ENCODE results near the gene HMX1. TPM values are rescaled to one million over a fixed set of nuclear protein-coding genes. Genes with fewer than 3 reads are reported as not detected.

Gene HMX1
- total RNA-seq, 2 experiments from 2014 or later: not detected

- TF ChIP-seq CTCF (conservative IDR thresholded peaks at IDR 0.05; ENCODE audit: low read length) (no peak), EZH2phosphoT487 (IDR thresholded peaks at IDR 0.05; ENCODE audit: borderline replicate concordance, low read depth, low read length) (no peak)
- CTCF ChIA-PET (ENCODE audit: unreplicated experiment): no interaction called here
- no peak overlapping the region for H3K4me3 ChIP-seq (ENCODE audit: low read depth, low read length, poor library complexity, severe bottlenecking)
- no peaks in the 10 kb centered on the region for H3K9me2 ChIP-seq (ENCODE audit: insufficient read depth, low read length)
- no peaks in the 10 kb centered on the region for H3K36me3 ChIP-seq (ENCODE audit: insufficient read depth, low read length)
- no peaks in the 10 kb centered on the region for H3K79me2 ChIP-seq (ENCODE audit: insufficient read depth, low read depth, low read length)
- DNase-seq (ENCODE audit: low spot score): no peak
- H3K27ac ChIP-seq (ENCODE audit: low read depth, low read length, poor library complexity, severe bottlenecking): no peak overlapping the region
- no peaks in the 10 kb centered on the region for H3K4me1 ChIP-seq (ENCODE audit: insufficient read depth, low read length, poor library complexity, severe bottlenecking)
- no peaks in the 10 kb centered on the region for H3K9me3 ChIP-seq (ENCODE audit: low read length)
- H3K4me2 ChIP-seq (ENCODE audit: low read length): no peak overlapping the region
- no peak overlapping the region for H2AFZ ChIP-seq (ENCODE audit: low read length)
- no peaks in the 10 kb centered on the region for H4K20me1 ChIP-seq (ENCODE audit: insufficient read depth, low read length)
- intact Hi-C loops (cut with micrococcal nuclease; ENCODE audit: unreplicated experiment): loop anchor here (10.0 kb wide), 1 partner anchor 239 kb away; no protein-coding TSS in a partner anchor
- POLR2A ChIA-PET: no interaction called here
- no TSS peak for BruUV-seq (replicated peaks)
Measured at GRCh38 chr4:8913858-8914460, 42.3 kb upstream of the HMX1 start.

DNA sequence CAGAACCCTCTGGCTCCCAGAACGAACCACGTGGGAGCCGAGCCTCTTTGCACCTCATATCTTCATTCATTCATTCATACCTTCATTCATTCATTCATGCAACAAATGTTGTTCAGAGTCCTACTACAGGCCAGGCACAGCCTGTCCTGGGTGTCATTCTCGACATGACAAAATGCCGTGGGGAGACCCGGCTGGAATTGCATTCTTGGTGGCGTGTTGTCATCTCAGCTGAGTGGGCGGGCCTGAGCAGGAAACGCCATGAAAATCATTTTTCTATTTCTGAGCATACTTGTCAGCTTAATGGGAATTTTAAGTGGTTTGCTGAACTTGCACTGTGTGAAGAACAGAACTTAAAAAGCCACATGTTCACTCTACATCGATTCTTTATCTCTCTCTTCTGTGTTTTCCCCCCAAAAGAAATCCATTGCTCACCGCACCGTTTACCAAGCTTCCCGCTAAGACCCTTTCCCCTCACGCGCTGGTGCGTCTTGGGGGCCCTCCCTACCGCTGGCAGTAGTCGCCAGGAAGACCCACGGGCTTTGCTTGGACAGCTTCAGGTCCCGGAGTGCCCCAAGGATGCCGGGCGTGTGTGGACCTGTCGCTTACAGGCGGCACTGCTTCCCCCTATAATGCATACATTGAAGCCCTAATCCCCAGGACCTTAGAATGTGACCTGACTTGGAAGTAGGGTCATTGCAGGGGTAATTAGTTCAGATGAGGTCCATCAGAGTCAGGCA, 41.6 kb upstream of the HMX1 start:
- no peak for TF ChIP-seq EZH2phosphoT487 (IDR thresholded peaks at IDR 0.05; ENCODE audit: borderline replicate concordance, low read depth, low read length)
- TF ChIP-seq CTCF (conservative IDR thresholded peaks at IDR 0.05; ENCODE audit: low read length): no peak
- no TSS peak for BruUV-seq (replicated peaks)
- no peak overlapping the region for H3K27ac ChIP-seq (ENCODE audit: low read depth, low read length, poor library complexity, severe bottlenecking)
- H4K20me1 ChIP-seq (ENCODE audit: insufficient read depth, low read length): no peaks in the 10 kb centered on the region
- DNase-seq (ENCODE audit: low spot score): no peak
- no peaks in the 10 kb centered on the region for H3K9me2 ChIP-seq (ENCODE audit: insufficient read depth, low read length)
- no peaks in the 10 kb centered on the region for H3K4me1 ChIP-seq (ENCODE audit: insufficient read depth, low read length, poor library complexity, severe bottlenecking)
- H3K79me2 ChIP-seq (ENCODE audit: insufficient read depth, low read depth, low read length): no peaks in the 10 kb centered on the region
- no peak overlapping the region for H3K4me2 ChIP-seq (ENCODE audit: low read length)
- H3K36me3 ChIP-seq (ENCODE audit: insufficient read depth, low read length): no peaks in the 10 kb centered on the region
- no peaks in the 10 kb centered on the region for H3K9me3 ChIP-seq (ENCODE audit: low read length)
- ChIA-PET CTCF (ENCODE audit: unreplicated experiment) (no interaction called here), POLR2A (interaction anchor here (0.8 kb wide), 1 partner anchor 383 kb away, joined by 3 read pairs; no protein-coding TSS in a partner anchor)
- H2AFZ ChIP-seq (ENCODE audit: low read length): no peak overlapping the region
- intact Hi-C loops (cut with micrococcal nuclease; ENCODE audit: unreplicated experiment): loop anchor here (10.0 kb wide), 1 partner anchor 238 kb away; no protein-coding TSS in a partner anchor
- no peak overlapping the region for H3K4me3 ChIP-seq (ENCODE audit: low read depth, low read length, poor library complexity, severe bottlenecking)

DNA sequence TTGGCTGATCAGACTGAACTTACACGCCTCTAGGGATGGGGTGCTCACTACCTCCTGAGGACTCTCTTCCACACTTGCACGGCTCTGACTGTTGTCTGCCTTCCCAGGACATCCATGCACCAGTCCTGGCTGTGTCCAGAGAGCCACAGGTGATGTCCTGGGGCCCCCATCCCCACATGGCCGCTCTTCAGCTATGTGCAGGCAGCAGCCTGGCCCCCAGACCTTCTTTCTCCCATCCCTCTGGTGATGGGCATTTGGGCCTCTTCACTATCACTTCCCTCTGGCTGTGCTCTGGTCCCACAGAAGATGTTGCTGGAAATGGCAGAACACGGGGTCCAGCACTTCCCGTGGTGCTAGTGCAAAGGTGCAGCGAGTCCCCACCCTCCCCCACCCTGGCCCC, 40.9 kb upstream of the HMX1 start:
- no peak overlapping the region for H3K4me3 ChIP-seq (ENCODE audit: low read depth, low read length, poor library complexity, severe bottlenecking)
- H4K20me1 ChIP-seq (ENCODE audit: insufficient read depth, low read length): no peaks in the 10 kb centered on the region
- intact Hi-C loops (cut with micrococcal nuclease; ENCODE audit: unreplicated experiment): loop anchor here (10.0 kb wide), 1 partner anchor 238 kb away; no protein-coding TSS in a partner anchor

More for the DNA sequence above, 40.9 kb upstream of the HMX1 start:
- no peak for TF ChIP-seq EZH2phosphoT487 (IDR thresholded peaks at IDR 0.05; ENCODE audit: borderline replicate concordance, low read depth, low read length)
- no peak for TF ChIP-seq CTCF (conservative IDR thresholded peaks at IDR 0.05; ENCODE audit: low read length)
- H3K79me2 ChIP-seq (ENCODE audit: insufficient read depth, low read depth, low read length): no peaks in the 10 kb centered on the region
- no peak for DNase-seq (ENCODE audit: low spot score)
- no peaks in the 10 kb centered on the region for H3K9me2 ChIP-seq (ENCODE audit: insufficient read depth, low read length)
- H2AFZ ChIP-seq (ENCODE audit: low read length): no peak overlapping the region
- no peaks in the 10 kb centered on the region for H3K9me3 ChIP-seq (ENCODE audit: low read length)
- no peaks in the 10 kb centered on the region for H3K4me1 ChIP-seq (ENCODE audit: insufficient read depth, low read length, poor library complexity, severe bottlenecking)
- ChIA-PET CTCF (ENCODE audit: unreplicated experiment) (no interaction called here), POLR2A (no interaction called here)
- no TSS peak for BruUV-seq (replicated peaks)
- H3K27ac ChIP-seq (ENCODE audit: low read depth, low read length, poor library complexity, severe bottlenecking): no peak overlapping the region
- no peak overlapping the region for H3K4me2 ChIP-seq (ENCODE audit: low read length)
- no peaks in the 10 kb centered on the region for H3K36me3 ChIP-seq (ENCODE audit: insufficient read depth, low read length)
